Upper lobe of left lung (tissue), 6 donors: ENCODE measurements around the gene NWD2. TPM values are rescaled to one million over a fixed set of nuclear protein-coding genes. Genes with fewer than 3 reads are reported as not detected.

ENCODE experiments used
- ATAC-seq, 2 donors: fragments of 200-7000 bp; cut with Tn5 transposase; one replicate each; pipeline ENCODE4 v1.9.1; 2022; ENCODE audit warnings: mild to moderate bottlenecking in 2 of 2, moderate library complexity in 2 of 2; ENCODE audit not compliant: low FRiP score in 2 of 2
- DNase-seq, 2 donors: peaks; one replicate each; pipeline ENCODE4 v3.0.0-alpha.2; 2019 to 2020
- H3K27ac ChIP-seq, 4 donors: fragments of 200-600 bp; sonication (generic); one replicate each; pipeline ENCODE4 v1.5.1; 2016 to 2019
- H3K27me3 ChIP-seq, 4 donors: fragments of 200-600 bp; sonication (generic); one replicate each; pipeline ENCODE4 v1.5.1; 2017 to 2019
- H3K36me3 ChIP-seq, 4 donors: fragments of 200-600 bp; sonication (generic); one replicate each; pipeline ENCODE4 v1.5.1; 2016 to 2019
- H3K4me1 ChIP-seq, 4 donors: fragments of 200-600 bp; sonication (generic); one replicate each; pipeline ENCODE4 v1.5.1; 2018 to 2019
- H3K4me3 ChIP-seq, 4 donors: fragments of 200-600 bp; sonication (generic); one replicate each; pipeline ENCODE4 v1.5.1; 2017 to 2019; ENCODE audit warnings: mild to moderate bottlenecking in 2 of 4, moderate library complexity in 1 of 4
- H3K9me3 ChIP-seq, 4 donors: fragments of 200-600 bp; sonication (generic); one replicate each; pipeline ENCODE4 v1.5.1; 2018 to 2019
- CTCF ChIP-seq, 6 experiments: fragments of 450-650 bp in 4 of 6; fragments of 200-600 bp in 2 of 6; sonication (generic) in 2 of 6; IDR thresholded peaks; one replicate each; pipeline ENCODE4 v1.5.1; 2016 to 2019; ENCODE audit warnings: antibody characterized with exemption in 6 of 6
- EP300 ChIP-seq, 4 donors: sonication (generic); formaldehyde crosslinking; IDR thresholded peaks; one replicate each; pipeline ENCODE4 v1.5.1; 2017; ENCODE audit warnings: antibody characterized with exemption in 4 of 4, control low read depth in 2 of 4
- POLR2A ChIP-seq, 4 donors: fragments of 450-650 bp; IDR thresholded peaks; one replicate each; pipeline ENCODE4 v1.5.1; 2016 to 2017; ENCODE audit warnings: antibody characterized with exemption in 4 of 4, mild to moderate bottlenecking in 2 of 4
- POLR2AphosphoS5 ChIP-seq, 2 donors: sonication (generic); formaldehyde crosslinking; IDR thresholded peaks; one replicate each; pipeline ENCODE4 v1.5.1; 2017; ENCODE audit warnings: antibody characterized with exemption in 2 of 2
- WGBS, 2 donors: methylation state at CpG; one replicate each; pipeline ENCODE4 v1.1.5; 2017 to 2018; 5-methylcytosine and 5-hydroxymethylcytosine counted together
- total RNA-seq, 6 donors: library from RNA; depleted of rRNA in 4 of 6; stranded (reverse); fragments of >200 nt in 4 of 6; gene quantifications; one replicate each; pipeline versions ENCODE4 v1.1.0 to v1.2.1, GENCODE V29; 2016 to 2021
- donor health status: DM: no; HTN: no; CAD: no; lungs with moderate emphysema.
- donor health status: DM: no; HTN: yes; CAD: no; lungs with severe emphysema.

NWD2 gene
- total RNA-seq, 6 donors from 2014 or later: not detected

GRCh38 chr4:37415845-37416369 is 171.4 kb downstream of the NWD2 start:
- H3K9me3 ChIP-seq: no peaks in the 10 kb centered on the region
- TF ChIP-seq POLR2AphosphoS5 (IDR thresholded peaks at IDR 0.05) (no peak), POLR2A (IDR thresholded peaks at IDR 0.05) (no peak), CTCF (IDR thresholded peaks at IDR 0.05) (no peak), EP300 (IDR thresholded peaks at IDR 0.05) (no peak)
- 86 to 93% methylated on average over 5 of the region's 5 CpGs for WGBS, 2 donors
- H3K4me3 ChIP-seq: no peak overlapping the region
- H3K27ac ChIP-seq: no peak overlapping the region
- no peaks in the 10 kb centered on the region for H3K4me1 ChIP-seq
- no peaks in the 10 kb centered on the region for H3K36me3 ChIP-seq
- no peaks in the 10 kb centered on the region for H3K27me3 ChIP-seq
- ATAC-seq (no peak), DNase-seq (no peak)

GRCh38 chr4:37421614-37422013 is 177.1 kb downstream of the NWD2 start:
- no peaks in the 10 kb centered on the region for H3K9me3 ChIP-seq
- no peak overlapping the region for H3K4me3 ChIP-seq
- no peaks in the 10 kb centered on the region for H3K36me3 ChIP-seq
- WGBS, 2 donors: 92 to 95% methylated on average over 4 of the region's 4 CpGs
- no peak overlapping the region for H3K27ac ChIP-seq
- no peak for ATAC-seq
- no peaks in the 10 kb centered on the region for H3K27me3 ChIP-seq
- no peaks in the 10 kb centered on the region for H3K4me1 ChIP-seq
- TF ChIP-seq POLR2A (IDR thresholded peaks at IDR 0.05) (no peak), EP300 (IDR thresholded peaks at IDR 0.05) (no peak), CTCF (IDR thresholded peaks at IDR 0.05) (no peak), POLR2AphosphoS5 (IDR thresholded peaks at IDR 0.05) (no peak)
- DNase-seq: no peak

- DNase-seq (no peak), ATAC-seq (no peak)
- Histone ChIP-seq H3K4me1 (no peaks in the 10 kb centered on the region), H3K9me3 (no peaks in the 10 kb centered on the region), H3K36me3 (no peaks in the 10 kb centered on the region), H3K4me3 (no peak overlapping the region), H3K27me3 (no peaks in the 10 kb centered on the region), H3K27ac (no peak overlapping the region)
- 72 to 75% methylated on average over 2 of the region's 2 CpGs for WGBS, 2 donors
- TF ChIP-seq POLR2AphosphoS5 (IDR thresholded peaks at IDR 0.05) (no peak), EP300 (IDR thresholded peaks at IDR 0.05) (no peak), CTCF (IDR thresholded peaks at IDR 0.05) (no peak), POLR2A (IDR thresholded peaks at IDR 0.05) (no peak)
Observed at GRCh38 chr4:37422102-37422501, 177.6 kb downstream of the NWD2 start.

GRCh38 chr4:37422638-37423037 is 178.1 kb downstream of the NWD2 start:
- no peak for ATAC-seq
- H3K27me3 ChIP-seq: no peaks in the 10 kb centered on the region
- H3K4me3 ChIP-seq: no peak overlapping the region
- 62 to 68% methylated on average over 2 of the region's 2 CpGs for WGBS, 2 donors
- H3K36me3 ChIP-seq: no peaks in the 10 kb centered on the region
- H3K9me3 ChIP-seq: no peaks in the 10 kb centered on the region
- DNase-seq: no peak
- H3K27ac ChIP-seq: no peak overlapping the region
- TF ChIP-seq CTCF (IDR thresholded peaks at IDR 0.05) (no peak), EP300 (IDR thresholded peaks at IDR 0.05) (no peak), POLR2AphosphoS5 (IDR thresholded peaks at IDR 0.05) (no peak), POLR2A (IDR thresholded peaks at IDR 0.05) (no peak)
- no peaks in the 10 kb centered on the region for H3K4me1 ChIP-seq

- H3K4me3 ChIP-seq: no peak overlapping the region
- no peaks in the 10 kb centered on the region for H3K27me3 ChIP-seq
- WGBS, 2 donors: 87 to 90% methylated on average over 5 of the region's 5 CpGs
- no peak overlapping the region for H3K27ac ChIP-seq
- H3K4me1 ChIP-seq: no peaks in the 10 kb centered on the region
- ATAC-seq: no peak
- TF ChIP-seq EP300 (IDR thresholded peaks at IDR 0.05) (no peak), POLR2AphosphoS5 (IDR thresholded peaks at IDR 0.05) (no peak), POLR2A (IDR thresholded peaks at IDR 0.05) (no peak), CTCF (IDR thresholded peaks at IDR 0.05) (no peak)
- no peaks in the 10 kb centered on the region for H3K9me3 ChIP-seq
- no peak for DNase-seq
- no peaks in the 10 kb centered on the region for H3K36me3 ChIP-seq
Observed at GRCh38 chr4:37423310-37423709, 178.8 kb downstream of the NWD2 start.
